Measurements from ENCODE around the gene ATP10A. TPM values are rescaled to one million over a fixed set of nuclear protein-coding genes. Genes with fewer than 3 reads are reported as not detected.
"Not testable (repeated sequence)": the region's sequence is repeated elsewhere in the genome, so short reads cannot be mapped to it uniquely, and the experiment has no call there.

The ATP10A gene
- total RNA-seq, 1 experiment from 2014 or later, result 0.02 TPM

GRCh38 chr15:25641361-25641760 is 221.8 kb downstream of the ATP10A start:
- no peak overlapping the region for H3K4me2 ChIP-seq (ENCODE audit: low read length)
- intact Hi-C loops (cut with micrococcal nuclease), result no loop called here
- H3K4me1 ChIP-seq (ENCODE audit: control insufficient read depth in 1 of 2, insufficient read depth in 2 of 2, low read length in 2 of 2), result no peaks in the 10 kb centered on the region
- ChIA-PET CTCF (no interaction called here), POLR2A (no interaction called here), RAD21 (ENCODE audit: low non-redundant PET in 1 of 2, low total read pairs in 2 of 2, uncharacterized antibody in 2 of 2, unreplicated experiment in 2 of 2) (no interaction called here)
- DNase-seq (ENCODE audit: low read depth, low spot score), result no peak
- no peaks in the 10 kb centered on the region for H3K79me2 ChIP-seq (ENCODE audit: insufficient read depth, low read length)
- H3K27ac ChIP-seq (ENCODE audit: low read depth, low read length), result no peak overlapping the region
- H3K9me2 ChIP-seq (ENCODE audit: insufficient read depth), result no peaks in the 10 kb centered on the region
- no peak overlapping the region for H3K9ac ChIP-seq (ENCODE audit: low read length)
- TF ChIP-seq POLR2AphosphoS5 (IDR thresholded peaks at IDR 0.05; ENCODE audit: low read depth, low read length), result no peak
- TF ChIP-seq FOSL1 (IDR thresholded peaks at IDR 0.05; ENCODE audit: low read depth), result no peak
- TF ChIP-seq ELF1 (IDR thresholded peaks at IDR 0.05; ENCODE audit: borderline replicate concordance, low read depth), result no peak
- TF ChIP-seq TCF7L2 (IDR thresholded peaks at IDR 0.05; ENCODE audit: borderline replicate concordance, extremely low read depth, insufficient read depth, insufficient read length), result no peak
- no peak for TF ChIP-seq ATF3 (IDR thresholded peaks at IDR 0.05)
- no peak for TF ChIP-seq SIN3A (IDR thresholded peaks at IDR 0.05; ENCODE audit: low read depth)
- no peak for TF ChIP-seq CBX3 (IDR thresholded peaks at IDR 0.05; ENCODE audit: low read depth)
- TF ChIP-seq POLR2A (IDR thresholded peaks at IDR 0.05; ENCODE audit: borderline replicate concordance, extremely low read depth, insufficient read depth, insufficient read length), result no peak
- TF ChIP-seq EZH2phosphoT487 (IDR thresholded peaks at IDR 0.05; ENCODE audit: borderline replicate concordance), result no peak
- no peak for TF ChIP-seq SP1 (IDR thresholded peaks at IDR 0.05; ENCODE audit: low read depth)
- no peak for ATAC-seq
- no peak overlapping the region for H2AFZ ChIP-seq (ENCODE audit: low read depth, low read length, poor library complexity, severe bottlenecking)
- H3K9me3 ChIP-seq (ENCODE audit: control insufficient read depth in 1 of 2, insufficient read depth in 1 of 2, low read depth in 1 of 2, low read length in 2 of 2), result peaks cover 8 to 25% of the 10 kb centered on the region in 2 experiments; a peak in 2 of 4 replicates
- no peak overlapping the region for H3K4me3 ChIP-seq (replicated peaks in 1 of 2; ENCODE audit: low read depth in 1 of 2, low read length in 2 of 2)
- no TSS peak for BruUV-seq (replicated peaks)
- H4K20me1 ChIP-seq (ENCODE audit: insufficient read depth), result no peaks in the 10 kb centered on the region
- no peaks in the 10 kb centered on the region for H3K36me3 ChIP-seq (ENCODE audit: control insufficient read depth in 1 of 2, insufficient read depth in 2 of 2, low read length in 2 of 2)
- H3K27me3 ChIP-seq (ENCODE audit: insufficient read depth, low read length), result no peaks in the 10 kb centered on the region

- H3K4me1 ChIP-seq (ENCODE audit: control insufficient read depth in 1 of 2, insufficient read depth in 2 of 2, low read length in 2 of 2); H3K9ac ChIP-seq (ENCODE audit: low read length); POLR2A ChIA-PET; RAD21 ChIA-PET (ENCODE audit: low non-redundant PET in 1 of 2, low total read pairs in 2 of 2, uncharacterized antibody in 2 of 2, unreplicated experiment in 2 of 2); intact Hi-C loops (cut with micrococcal nuclease); H3K27ac ChIP-seq (ENCODE audit: low read depth, low read length); H3K4me2 ChIP-seq (ENCODE audit: low read length); DNase-seq (ENCODE audit: low read depth, low spot score); CTCF ChIA-PET; H3K4me3 ChIP-seq (replicated peaks in 1 of 2; ENCODE audit: low read depth in 1 of 2, low read length in 2 of 2); H3K79me2 ChIP-seq (ENCODE audit: insufficient read depth, low read length); H3K9me2 ChIP-seq (ENCODE audit: insufficient read depth); H3K27me3 ChIP-seq (ENCODE audit: insufficient read depth, low read length); H4K20me1 ChIP-seq (ENCODE audit: insufficient read depth); H3K36me3 ChIP-seq (ENCODE audit: control insufficient read depth in 1 of 2, insufficient read depth in 2 of 2, low read length in 2 of 2); BruUV-seq (replicated peaks); H2AFZ ChIP-seq (ENCODE audit: low read depth, low read length, poor library complexity, severe bottlenecking); ATAC-seq: not testable (repeated sequence)
- H3K9me3 ChIP-seq (ENCODE audit: control insufficient read depth in 1 of 2, insufficient read depth in 1 of 2, low read depth in 1 of 2, low read length in 2 of 2), result peaks cover 9 to 23% of the 10 kb centered on the region in 2 experiments; a peak in 2 of 4 replicates
These were observed 222.2 kb downstream of the ATP10A start for GRCh38 chr15:25640959-25641358.
